Osteoblast (primary cell): Measurements from ENCODE around the gene VPS4A. TPM values are rescaled to one million over a fixed set of nuclear protein-coding genes. Genes with fewer than 3 reads are reported as not detected.
A peak's percentile ranks its signal among the peaks of the same experiment; 100 is the strongest.

Experiments used
- DNase-seq: peaks from one replicate; pipeline ENCODE4 v3.0.0; 2011; ENCODE audit warnings: low spot score, mixed read lengths; ENCODE audit not compliant: insufficient read length; ENCODE audit errors: missing footprints
- H2AFZ ChIP-seq: 2 replicates; pipeline ENCODE4 v1.6.0; 2011; ENCODE audit warnings: mild to moderate bottlenecking, low read length
- H3K27ac ChIP-seq: 2 replicates; pipeline ENCODE4 v1.5.1; 2011; ENCODE audit warnings: mild to moderate bottlenecking, low read depth, low read length, moderate library complexity
- H3K27me3 ChIP-seq: 2 replicates; pipeline ENCODE4 v1.6.0; 2012; ENCODE audit warnings: mild to moderate bottlenecking, control low read depth, inconsistent platforms, low read length, moderate library complexity; ENCODE audit not compliant: insufficient read depth
- H3K36me3 ChIP-seq: 2 replicates; pipeline ENCODE4 v1.5.1; 2011; ENCODE audit warnings: mild to moderate bottlenecking, low read length, control low read depth, moderate library complexity; ENCODE audit not compliant: insufficient read depth
- H3K4me1 ChIP-seq: 2 replicates; pipeline ENCODE4 v1.5.1; 2011; ENCODE audit warnings: mild to moderate bottlenecking, low read length, control low read depth, moderate library complexity; ENCODE audit not compliant: insufficient read depth
- H3K4me2 ChIP-seq: 2 replicates; pipeline ENCODE4 v1.6.0; 2011; ENCODE audit warnings: mild to moderate bottlenecking, low read length; ENCODE audit not compliant: insufficient read depth
- H3K4me3 ChIP-seq: fragments of 200-600 bp; sonication (generic); 3 replicates; pipeline ENCODE4 v1.5.1; 2012; ENCODE audit warnings: mild to moderate bottlenecking, low read length, inconsistent platforms; ENCODE audit not compliant: insufficient read depth
- H3K79me2 ChIP-seq: 2 replicates; pipeline ENCODE4 v1.6.0; 2012; ENCODE audit warnings: mild to moderate bottlenecking, low read length, control low read depth, inconsistent platforms; ENCODE audit not compliant: insufficient read depth
- H3K9me3 ChIP-seq: 2 replicates; pipeline ENCODE4 v1.5.1; 2011; ENCODE audit warnings: low read depth, low read length, control low read depth
- H4K20me1 ChIP-seq: 2 replicates; pipeline ENCODE4 v1.6.0; 2012; ENCODE audit warnings: mild to moderate bottlenecking, low read length, control low read depth; ENCODE audit not compliant: insufficient read depth
- CTCF ChIP-seq: IDR thresholded peaks from 2 replicates; pipeline ENCODE4 v1.5.1; 2011; ENCODE audit warnings: mild to moderate bottlenecking, low read depth, low read length, moderate library complexity; ENCODE audit errors: extremely low read depth
- total RNA-seq: library from RNA; depleted of rRNA; stranded (reverse); fragments of >200 nt; gene quantifications from 2 replicates; pipeline ENCODE4 v1.2.3, GENCODE V29; 2012

The VPS4A gene
- total RNA-seq, 1 donor: 32.6 TPM

GRCh38 chr16:69330286-69331109 lies 19.3 kb downstream of the VPS4A start, which contains the start of gene PDF:
PDF (minus strand) TSS chr16:69330588; CDS start chr16:69330570, 18 bp downstream.
- H4K20me1 ChIP-seq: peaks cover 21% of the 10 kb centered on the region
- no peak for TF ChIP-seq CTCF
- no peaks in the 10 kb centered on the region for H3K9me3 ChIP-seq
- peak; percentile 100 for DNase-seq
- H3K4me1 ChIP-seq: peaks cover 30% of the 10 kb centered on the region
- H3K27ac ChIP-seq: peak within 1 kb of the TSS; percentile 79
- peak within 1 kb of the TSS; percentile 87 for H3K4me2 ChIP-seq
- H3K79me2 ChIP-seq: peaks cover 66% of the 10 kb centered on the region
- H3K27me3 ChIP-seq: no peaks in the 10 kb centered on the region
- peak within 1 kb of the TSS; percentile 84 for H3K4me3 ChIP-seq
- H3K36me3 ChIP-seq: peaks cover 65% of the 10 kb centered on the region
- peak within 1 kb of the TSS; percentile 58 for H2AFZ ChIP-seq

GRCh38 chr16:69334696-69335095 lies 23.5 kb downstream of the VPS4A start:
- no peak for TF ChIP-seq CTCF
- Histone ChIP-seq H3K79me2 (peaks cover 60% of the 10 kb centered on the region), H3K27me3 (no peaks in the 10 kb centered on the region), H4K20me1 (peaks cover under 1% of the 10 kb centered on the region), H3K4me3 (no peak overlapping the region), H2AFZ (no peak overlapping the region), H3K4me2 (no peak overlapping the region), H3K4me1 (peaks cover 11% of the 10 kb centered on the region), H3K27ac (no peak overlapping the region), H3K9me3 (no peaks in the 10 kb centered on the region), H3K36me3 (peaks cover 46% of the 10 kb centered on the region)
- no peak for DNase-seq

DNA sequence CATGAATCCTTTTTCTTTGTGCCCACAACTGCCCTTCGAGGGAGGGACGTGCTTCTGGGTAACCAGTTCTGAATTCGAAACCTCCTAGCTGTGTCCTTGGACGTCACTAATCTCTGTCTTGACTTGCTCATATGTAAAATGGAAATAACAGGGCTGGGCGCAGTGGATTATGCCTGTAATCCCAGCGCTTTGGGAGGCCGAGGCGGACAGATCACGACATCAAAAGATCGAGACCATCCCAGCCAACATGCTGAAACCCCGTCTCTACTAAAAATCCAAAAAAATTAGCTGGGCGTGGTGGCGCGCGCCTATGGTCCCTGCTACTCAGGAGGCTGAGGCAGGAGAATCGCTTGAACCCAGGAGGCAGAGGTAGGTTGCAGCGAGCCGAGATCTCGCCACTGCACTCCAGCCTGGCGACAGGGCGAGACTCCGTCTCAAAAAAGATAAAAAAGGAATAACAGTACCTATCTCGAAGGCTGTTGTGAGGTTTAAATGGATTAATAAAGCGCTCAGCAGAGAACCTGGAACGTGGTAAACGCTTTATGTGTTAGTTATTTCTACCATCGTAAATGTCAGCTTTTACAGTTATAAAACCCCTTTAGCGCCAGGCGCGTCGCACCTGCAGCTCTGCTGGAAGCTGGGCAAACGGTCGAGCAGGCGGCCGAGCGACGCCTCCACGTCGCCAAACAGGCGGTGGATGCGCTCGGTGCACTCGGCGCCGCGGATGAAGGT lies 27.6 kb downstream of the VPS4A start:
- H4K20me1 ChIP-seq: no peaks in the 10 kb centered on the region
- H3K4me1 ChIP-seq: peaks cover 20% of the 10 kb centered on the region
- peak overlapping the region; percentile 92 for H3K4me2 ChIP-seq
- no peaks in the 10 kb centered on the region for H3K27me3 ChIP-seq
- peaks cover 73% of the 10 kb centered on the region for H3K79me2 ChIP-seq
- peak overlapping the region; percentile 84 for H2AFZ ChIP-seq
- H3K27ac ChIP-seq: peak overlapping the region; percentile 81
- DNase-seq: no peak
- H3K9me3 ChIP-seq: no peaks in the 10 kb centered on the region
- no peak for TF ChIP-seq CTCF
- H3K4me3 ChIP-seq: peak overlapping the region; percentile 98
- peaks cover 60% of the 10 kb centered on the region for H3K36me3 ChIP-seq
